Suppressor macrophage treated with lipopolysaccharide for 4 hours (primary cell): ENCODE measurements around the gene LARP4.
"Not testable (repeated sequence)": the region's sequence is repeated elsewhere in the genome, so short reads cannot be mapped to it uniquely, and the experiment has no call there.

Source experiments
- DNase-seq: peaks from one replicate; pipeline ENCODE4 v3.0.0-alpha.2; 2020

LARP4 gene

GRCh38 chr12:50400638-50401499 lies at the start of gene LARP4:
LARP4 (plus strand) TSS chr12:50400885; CDS start chr12:50401011, 126 bp downstream.
- peak; percentile 96 for DNase-seq

GRCh38 chr12:50351120-50352043 lies 49.3 kb upstream of the LARP4 start:
- DNase-seq, result no peak

- no peak for DNase-seq
Measured at GRCh38 chr12:50353404-50353803, 47.3 kb upstream of the LARP4 start.

GRCh38 chr12:50353869-50354593 lies 46.7 kb upstream of the LARP4 start:
- peak; percentile 12 for DNase-seq

- no peak for DNase-seq
Measured at GRCh38 chr12:50354908-50355307, 45.8 kb upstream of the LARP4 start.

GRCh38 chr12:50355365-50355764 lies 45.3 kb upstream of the LARP4 start:
- no peak for DNase-seq

GRCh38 chr12:50362671-50363070 lies 38.0 kb upstream of the LARP4 start:
- no peak for DNase-seq

GRCh38 chr12:50363141-50363540 lies 37.5 kb upstream of the LARP4 start:
- DNase-seq, result no peak

- DNase-seq, result no peak
Measured at GRCh38 chr12:50365709-50366406, 34.8 kb upstream of the LARP4 start.

- not testable (repeated sequence) for DNase-seq
Measured at GRCh38 chr12:50370672-50371071, 30.0 kb upstream of the LARP4 start.

GRCh38 chr12:50375802-50376201 lies 24.9 kb upstream of the LARP4 start:
- no peak for DNase-seq

GRCh38 chr12:50380761-50381325 lies 19.8 kb upstream of the LARP4 start:
- no peak for DNase-seq

GRCh38 chr12:50387487-50387886 lies 13.2 kb upstream of the LARP4 start:
- no peak for DNase-seq

- DNase-seq, result no peak
Measured at GRCh38 chr12:50387972-50388478, 12.7 kb upstream of the LARP4 start.

- not testable (repeated sequence) for DNase-seq
Measured at GRCh38 chr12:50388793-50389192, 11.9 kb upstream of the LARP4 start.

- DNase-seq, result no peak
Measured at GRCh38 chr12:50390316-50390741, 10.4 kb upstream of the LARP4 start.

- no peak for DNase-seq
Measured at GRCh38 chr12:50394469-50395029, 6.1 kb upstream of the LARP4 start.

GRCh38 chr12:50397117-50397650 lies 3.5 kb upstream of the LARP4 start:
- DNase-seq, result peak; percentile 66

GRCh38 chr12:50398931-50399330 lies 1.8 kb upstream of the LARP4 start:
- no peak for DNase-seq

- no peak for DNase-seq
Measured at GRCh38 chr12:50400104-50400637, 514 bp upstream of the LARP4 start.
